Left ventricle myocardium inferior (tissue), 1 donor: ENCODE data around the gene DCUN1D2. TPM values are rescaled to one million over a fixed set of nuclear protein-coding genes. Genes with fewer than 3 reads are reported as not detected.

Experiments used
- DNase-seq: peaks from one replicate; pipeline ENCODE4 v3.0.0-alpha.2; 2020
- H3K27ac ChIP-seq: fragments of 200-600 bp; replicated peaks from 2 replicates; pipeline ENCODE4 v1.8.0; 2021
- H3K27me3 ChIP-seq: fragments of 200-600 bp; 2 replicates; pipeline ENCODE4 v1.8.0; 2021; ENCODE audit warnings: low read depth
- H3K36me3 ChIP-seq: fragments of 200-600 bp; 2 replicates; pipeline ENCODE4 v1.8.0; 2021
- H3K4me1 ChIP-seq: fragments of 200-600 bp; 2 replicates; pipeline ENCODE4 v1.8.0; 2021
- H3K4me3 ChIP-seq: fragments of 200-600 bp; 2 replicates; pipeline ENCODE4 v1.8.0; 2021; ENCODE audit warnings: mild to moderate bottlenecking, moderate library complexity
- H3K9me3 ChIP-seq: fragments of 200-600 bp; replicated peaks from 2 replicates; pipeline ENCODE4 v1.8.0; 2021
- CTCF ChIP-seq: fragments of 200-600 bp; IDR thresholded peaks from 2 replicates; pipeline ENCODE4 v1.8.0; 2021; ENCODE audit warnings: antibody characterized with exemption, mild to moderate bottlenecking, borderline replicate concordance
- intact Hi-C: fragments of 100-400 bp; cut with micrococcal nuclease; formaldehyde crosslinking; loops from one replicate; pipeline ENCODE4 v1.11.0; 2022
- total RNA-seq: library from RNA; stranded (reverse); fragmentation: NEBNext Ultra II Directional; extraction: Animal tissue kit (Norgen Biotek cat#: 25700); gene quantifications from one replicate; pipeline ENCODE4 v1.2.1, GENCODE V29; 2021
- donor health status: DM: no; HTN: yes; CAD: no; lungs with severe emphysema.

Gene DCUN1D2
- total RNA-seq, 1 donor from 2014 or later, result 196 TPM

GRCh38 chr13:113537205-113537604 is 46.7 kb upstream of the DCUN1D2 start:
- no peak for TF ChIP-seq CTCF
- H3K27me3 ChIP-seq, result no peaks in the 10 kb centered on the region
- peaks cover 15% of the 10 kb centered on the region for H3K4me1 ChIP-seq
- intact Hi-C loops, result no loop called here
- no peak for DNase-seq
- H3K36me3 ChIP-seq, result peaks cover 31% of the 10 kb centered on the region
- no peak overlapping the region for H3K27ac ChIP-seq
- no peaks in the 10 kb centered on the region for H3K9me3 ChIP-seq
- H3K4me3 ChIP-seq, result no peak overlapping the region

GRCh38 chr13:113536461-113537110 is 46.1 kb upstream of the DCUN1D2 start:
- no peak for TF ChIP-seq CTCF
- Histone ChIP-seq H3K27me3 (no peaks in the 10 kb centered on the region), H3K4me3 (no peak overlapping the region), H3K4me1 (peaks cover 19% of the 10 kb centered on the region), H3K36me3 (peaks cover 35% of the 10 kb centered on the region), H3K9me3 (no peaks in the 10 kb centered on the region), H3K27ac (no peak overlapping the region)
- intact Hi-C loops, result no loop called here
- no peak for DNase-seq

GRCh38 chr13:113535381-113535781 is 44.9 kb upstream of the DCUN1D2 start:
- H3K9me3 ChIP-seq, result no peaks in the 10 kb centered on the region
- no peak for DNase-seq
- peaks cover 38% of the 10 kb centered on the region for H3K36me3 ChIP-seq
- intact Hi-C loops, result no loop called here
- H3K27me3 ChIP-seq, result no peaks in the 10 kb centered on the region
- TF ChIP-seq CTCF, result no peak
- no peak overlapping the region for H3K4me3 ChIP-seq
- H3K27ac ChIP-seq, result no peak overlapping the region
- H3K4me1 ChIP-seq, result peaks cover 19% of the 10 kb centered on the region

- DNase-seq, result no peak
- no peak for TF ChIP-seq CTCF
- intact Hi-C loops, result no loop called here
- Histone ChIP-seq H3K36me3 (peaks cover 43% of the 10 kb centered on the region), H3K4me3 (no peak overlapping the region), H3K27ac (no peak overlapping the region), H3K4me1 (peaks cover 19% of the 10 kb centered on the region), H3K27me3 (no peaks in the 10 kb centered on the region), H3K9me3 (no peaks in the 10 kb centered on the region)
Observed at GRCh38 chr13:113534236-113534860, 43.8 kb upstream of the DCUN1D2 start.

GRCh38 chr13:113533161-113533840 is 42.8 kb upstream of the DCUN1D2 start:
- Histone ChIP-seq H3K27ac (peak overlapping the region; percentile 68), H3K27me3 (no peaks in the 10 kb centered on the region), H3K4me1 (peaks cover 21% of the 10 kb centered on the region), H3K36me3 (peaks cover 49% of the 10 kb centered on the region), H3K4me3 (no peak overlapping the region), H3K9me3 (no peaks in the 10 kb centered on the region)
- intact Hi-C loops, result no loop called here
- TF ChIP-seq CTCF, result no peak
- no peak for DNase-seq
